ENCODE results near the gene ANOS1.

- TF ChIP-seq CTCF (IDR thresholded peaks at IDR 0.05 in 4 of 5, conservative IDR thresholded peaks at IDR 0.05 in 1 of 5) (peak in 3 of 5 experiments; percentile 19 to 50 (median 34)), POLR2A (IDR thresholded peaks at IDR 0.05) (no peak)
These were observed 16.9 kb upstream of the ANOS1 start for GRCh38 chrX:8748855-8749254.
